Neural crest cell (in vitro differentiated cells): ENCODE results near the gene COQ7. TPM values are rescaled to one million over a fixed set of nuclear protein-coding genes. Genes with fewer than 3 reads are reported as not detected.

Source experiments
- DNase-seq: peaks from one replicate; pipeline ENCODE4 v3.0.0; 2021; ENCODE audit warnings: low read depth, mixed read lengths, low spot score
- H3K27ac Mint-ChIP-seq: one replicate; pipeline ENCODE4 v1.8.0; 2021; ENCODE audit warnings: mild to moderate bottlenecking, mixed read lengths; ENCODE audit not compliant: unreplicated experiment
- H3K27me3 Mint-ChIP-seq: 2 replicates; pipeline ENCODE4 v1.8.0; 2021; ENCODE audit warnings: low read depth, mild to moderate bottlenecking, mixed read lengths
- H3K36me3 Mint-ChIP-seq: 2 replicates; pipeline ENCODE4 v1.8.0; 2021; ENCODE audit warnings: low read depth, mild to moderate bottlenecking, mixed read lengths
- H3K4me1 Mint-ChIP-seq: 2 replicates; pipeline ENCODE4 v1.8.0; 2021; ENCODE audit warnings: mixed read lengths
- H3K4me3 Mint-ChIP-seq: one replicate; pipeline ENCODE4 v1.8.0; 2021; ENCODE audit warnings: mild to moderate bottlenecking, mixed read lengths
- H3K9me3 Mint-ChIP-seq: 2 replicates; pipeline ENCODE4 v1.8.0; 2021; ENCODE audit warnings: mixed read lengths
- CTCF ChIP-seq: fragments of 200-600 bp; sonication (generic); conservative IDR thresholded peaks from 2 replicates; pipeline ENCODE4 v1.5.0; 2021; ENCODE audit warnings: antibody characterized with exemption, mild to moderate bottlenecking
- total RNA-seq: library from RNA; stranded (reverse); gene quantifications from 2 replicates; pipeline ENCODE4 v1.2.1, GENCODE V29; 2021

COQ7 gene
- total RNA-seq, 1 donor from 2014 or later, result 25.6 TPM

GRCh38 chr16:19102187-19102872 lies 34.9 kb downstream of the COQ7 start:
- Mint-ChIP-seq H3K4me1 (peaks cover 6% of the 10 kb centered on the region), H3K27me3 (no peaks in the 10 kb centered on the region), H3K9me3 (peaks cover 3% of the 10 kb centered on the region), H3K36me3 (no peaks in the 10 kb centered on the region), H3K27ac (no peak overlapping the region), H3K4me3 (no peak overlapping the region)
- no peak for DNase-seq
- no peak for TF ChIP-seq CTCF

GRCh38 chr16:19104607-19105006 lies 37.2 kb downstream of the COQ7 start:
- no peak overlapping the region for H3K27ac Mint-ChIP-seq
- no peaks in the 10 kb centered on the region for H3K9me3 Mint-ChIP-seq
- peaks cover 6% of the 10 kb centered on the region for H3K4me1 Mint-ChIP-seq
- TF ChIP-seq CTCF, result no peak
- no peak for DNase-seq
- H3K4me3 Mint-ChIP-seq, result no peak overlapping the region
- H3K36me3 Mint-ChIP-seq, result no peaks in the 10 kb centered on the region
- H3K27me3 Mint-ChIP-seq, result no peaks in the 10 kb centered on the region

GRCh38 chr16:19105131-19105530 lies 37.7 kb downstream of the COQ7 start:
- Mint-ChIP-seq H3K36me3 (no peaks in the 10 kb centered on the region), H3K27me3 (no peaks in the 10 kb centered on the region)

GRCh38 chr16:19105891-19106624 lies 38.6 kb downstream of the COQ7 start:
- H3K4me1 Mint-ChIP-seq, result peaks cover 6% of the 10 kb centered on the region
- H3K27ac Mint-ChIP-seq, result no peak overlapping the region
- H3K9me3 Mint-ChIP-seq, result no peaks in the 10 kb centered on the region
- H3K4me3 Mint-ChIP-seq, result no peak overlapping the region
- no peak for TF ChIP-seq CTCF
- DNase-seq, result no peak
- no peaks in the 10 kb centered on the region for H3K36me3 Mint-ChIP-seq
- no peaks in the 10 kb centered on the region for H3K27me3 Mint-ChIP-seq

More at GRCh38 chr16:19105131-19105530, 37.7 kb downstream of the COQ7 start:
- H3K4me1 Mint-ChIP-seq, result peaks cover 6% of the 10 kb centered on the region
- no peak for TF ChIP-seq CTCF
- no peaks in the 10 kb centered on the region for H3K9me3 Mint-ChIP-seq
- no peak overlapping the region for H3K4me3 Mint-ChIP-seq
- no peak for DNase-seq
- no peak overlapping the region for H3K27ac Mint-ChIP-seq

GRCh38 chr16:19106625-19107020 lies 39.2 kb downstream of the COQ7 start:
- TF ChIP-seq CTCF, result no peak
- Mint-ChIP-seq H3K27me3 (no peaks in the 10 kb centered on the region), H3K9me3 (no peaks in the 10 kb centered on the region), H3K36me3 (no peaks in the 10 kb centered on the region), H3K27ac (no peak overlapping the region), H3K4me3 (no peak overlapping the region), H3K4me1 (peaks cover 6% of the 10 kb centered on the region)
- DNase-seq, result no peak
